HG03159 (cell line): ENCODE measurements around the gene CCL13.
A peak's percentile ranks its signal among the peaks of the same experiment; 100 is the strongest.

Experiments
- ATAC-seq: cut with Tn5 transposase; IDR thresholded peaks from one replicate; pipeline ENCODE4 v1.9.1; 2021; ENCODE audit warnings: mild to moderate bottlenecking, moderate library complexity; ENCODE audit not compliant: unreplicated experiment

CCL13 gene

DNA sequence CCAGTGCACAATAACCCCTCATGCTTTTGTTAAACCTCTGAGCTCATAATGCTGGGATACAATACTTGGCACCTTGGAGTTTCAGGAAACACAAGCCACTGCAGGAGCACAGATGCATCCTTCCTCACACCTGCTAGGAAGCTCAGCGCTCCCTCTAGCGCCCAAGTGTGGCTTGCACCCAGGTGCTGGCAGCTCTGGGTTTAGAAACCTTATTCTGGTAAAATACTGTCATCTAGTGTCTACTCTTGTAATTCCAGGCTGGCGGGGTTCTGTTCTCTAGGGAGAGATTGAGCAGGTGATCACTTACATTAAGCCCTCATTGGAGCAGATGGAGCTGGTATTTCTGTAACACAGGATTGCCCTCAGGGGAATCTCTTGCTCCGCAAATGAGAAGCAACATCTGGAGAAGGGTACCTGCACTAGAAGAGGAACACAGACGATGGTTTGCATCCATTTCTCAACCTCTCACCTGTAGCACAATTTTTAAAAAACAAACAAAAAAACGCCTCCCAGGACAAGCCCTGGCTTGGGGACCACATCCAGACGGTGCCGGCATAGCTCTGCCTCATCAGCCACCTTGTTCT, 5.3 kb downstream of the CCL13 start:
- no peak for ATAC-seq

DNA sequence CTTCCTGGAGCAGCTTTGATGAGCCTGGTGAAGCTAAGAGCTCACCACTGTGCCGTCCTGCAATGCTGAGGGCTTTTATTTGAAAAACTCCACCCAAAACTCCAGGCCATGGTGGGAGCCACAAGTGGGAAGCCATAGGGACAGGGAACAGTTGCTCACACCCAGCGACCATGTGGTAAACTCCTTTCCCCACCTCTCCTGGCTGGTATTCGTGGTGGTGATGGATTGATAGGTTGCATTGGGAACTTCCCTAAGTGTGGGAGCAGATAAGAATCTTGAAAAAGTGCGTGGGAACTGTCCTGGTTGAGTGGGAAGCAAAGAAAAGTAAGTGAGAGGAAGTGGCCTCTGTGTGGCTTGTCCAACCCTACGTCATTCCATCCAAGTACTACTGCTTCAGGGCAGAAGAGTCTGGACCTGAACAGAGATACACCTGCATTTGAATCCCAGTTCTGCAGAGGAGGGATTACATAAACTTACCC, 6.9 kb downstream of the CCL13 start, which contains the start of gene CCL1:
TSS of gene CCL1 (minus strand) at position 51 of the 479 bp plus-strand sequence. CDS start 72 bp downstream, outside the sequence.
- ATAC-seq: no peak

DNA sequence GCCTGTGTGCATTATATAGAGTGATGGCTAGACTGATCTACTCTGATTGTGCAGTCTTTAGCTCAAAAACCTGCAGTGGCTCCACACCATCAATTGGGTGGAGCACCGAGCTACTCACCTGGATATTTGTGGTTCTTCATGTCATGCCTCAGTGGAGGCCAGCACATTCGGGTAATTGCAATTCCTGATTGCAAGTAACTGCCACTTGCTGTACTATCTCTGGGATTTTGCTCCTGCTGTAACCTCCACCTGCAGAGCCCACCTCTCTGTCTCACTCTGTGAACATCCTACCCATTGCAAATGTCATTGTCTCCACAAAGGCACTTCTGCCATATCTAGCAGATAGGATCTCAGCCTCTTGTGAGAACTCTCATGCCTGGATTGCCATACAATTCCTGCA, 8.5 kb downstream of the CCL13 start:
- ATAC-seq: no peak

DNA sequence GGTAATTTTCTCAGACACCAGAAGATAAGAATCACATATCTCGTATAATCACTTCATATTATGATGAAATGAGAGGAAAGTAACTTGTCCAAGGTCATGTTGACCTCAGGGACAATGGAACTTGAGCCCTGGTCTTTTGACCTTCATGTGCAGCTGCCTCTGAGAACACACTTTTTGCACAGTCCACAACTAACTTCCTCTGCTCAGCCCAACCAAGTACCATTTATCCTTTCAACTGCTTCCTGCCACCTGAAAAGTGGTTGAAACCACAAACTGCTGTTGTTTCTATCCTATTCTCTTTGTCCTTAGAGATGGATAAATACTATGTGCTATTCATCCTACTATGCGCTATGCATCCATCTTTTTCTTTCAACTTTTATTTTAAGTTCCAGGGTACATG, 9.1 kb downstream of the CCL13 start:
- ATAC-seq: no peak

DNA sequence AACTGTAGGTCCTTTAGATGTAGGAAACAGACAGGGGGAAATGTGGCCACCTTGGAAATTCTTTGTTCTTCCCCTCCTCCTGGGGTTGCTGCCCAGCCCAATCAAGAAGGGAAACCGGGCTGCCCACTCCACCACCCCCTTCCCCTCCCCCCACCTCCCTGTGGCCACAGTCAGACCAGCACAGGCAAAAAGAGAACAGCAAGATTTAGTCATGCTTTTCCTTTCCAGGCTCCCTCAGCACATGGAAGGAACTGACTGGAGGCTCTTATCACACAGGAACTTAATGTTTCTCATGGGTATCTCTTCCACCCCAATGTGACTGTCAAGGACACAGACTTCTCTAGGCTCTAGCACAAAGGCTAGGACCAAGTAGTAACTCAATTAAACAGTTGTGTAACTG, 9.7 kb downstream of the CCL13 start:
- no peak for ATAC-seq

DNA sequence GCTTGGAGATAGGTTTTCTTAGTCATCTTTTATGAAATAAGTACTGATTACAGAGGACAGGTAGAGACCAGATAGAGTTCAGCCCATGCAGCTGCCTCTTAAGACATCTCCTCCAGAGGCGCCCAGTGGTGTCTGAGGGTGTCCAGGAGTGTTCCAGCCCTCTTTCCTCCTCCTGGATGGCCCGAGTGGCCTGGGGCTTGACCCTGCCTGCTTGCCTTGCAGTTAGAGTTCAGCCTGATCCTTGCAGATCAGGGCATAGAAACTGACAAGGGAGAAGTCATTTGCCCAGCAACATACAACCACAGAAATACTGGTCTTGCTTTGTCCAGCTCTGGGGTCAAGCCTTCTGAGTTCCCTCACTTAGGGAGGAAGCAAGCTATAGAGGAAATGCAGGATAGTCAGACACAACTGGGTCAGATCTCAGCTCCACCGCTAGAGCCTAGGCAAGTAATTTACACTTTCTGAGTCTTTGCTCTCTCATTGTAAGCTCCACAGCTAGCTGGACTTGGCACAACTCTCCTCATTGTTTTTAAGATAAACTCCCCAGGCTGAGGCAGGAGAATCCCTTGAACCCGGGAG, 10.3 kb downstream of the CCL13 start:
- ATAC-seq: no peak

DNA sequence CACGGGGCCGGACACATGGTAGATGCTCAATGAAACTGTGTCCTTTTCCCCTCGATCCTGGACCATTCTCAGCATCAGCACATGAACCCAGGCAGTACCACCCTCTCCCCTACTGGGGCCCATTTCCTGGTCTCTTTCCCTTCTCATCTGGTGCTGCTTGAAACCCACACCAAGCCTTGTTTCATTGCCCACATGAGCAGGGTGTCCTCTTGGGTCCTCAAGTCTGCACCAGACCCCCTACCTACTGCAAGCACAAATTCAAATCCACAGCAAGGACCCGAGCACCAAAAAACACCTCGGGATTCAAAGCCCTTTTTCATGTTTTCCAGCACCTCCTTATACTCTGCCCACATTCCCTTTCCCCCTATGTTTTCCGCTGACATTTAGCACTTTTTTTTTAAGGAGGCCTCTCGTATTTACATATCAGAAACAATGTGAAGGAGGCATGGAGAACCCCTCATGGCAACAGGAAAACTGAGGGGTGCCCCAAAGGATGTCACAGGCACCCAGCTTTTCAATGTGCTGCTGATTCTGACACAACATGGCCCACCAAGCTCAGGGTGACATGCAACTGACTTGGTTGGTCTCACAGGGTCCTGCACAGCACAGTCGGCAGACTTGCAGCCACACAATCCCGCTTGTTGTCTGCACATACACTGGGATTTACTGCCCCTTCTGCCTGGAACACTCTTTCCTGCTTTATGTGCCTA, 11.4 kb downstream of the CCL13 start:
- ATAC-seq: no peak

DNA sequence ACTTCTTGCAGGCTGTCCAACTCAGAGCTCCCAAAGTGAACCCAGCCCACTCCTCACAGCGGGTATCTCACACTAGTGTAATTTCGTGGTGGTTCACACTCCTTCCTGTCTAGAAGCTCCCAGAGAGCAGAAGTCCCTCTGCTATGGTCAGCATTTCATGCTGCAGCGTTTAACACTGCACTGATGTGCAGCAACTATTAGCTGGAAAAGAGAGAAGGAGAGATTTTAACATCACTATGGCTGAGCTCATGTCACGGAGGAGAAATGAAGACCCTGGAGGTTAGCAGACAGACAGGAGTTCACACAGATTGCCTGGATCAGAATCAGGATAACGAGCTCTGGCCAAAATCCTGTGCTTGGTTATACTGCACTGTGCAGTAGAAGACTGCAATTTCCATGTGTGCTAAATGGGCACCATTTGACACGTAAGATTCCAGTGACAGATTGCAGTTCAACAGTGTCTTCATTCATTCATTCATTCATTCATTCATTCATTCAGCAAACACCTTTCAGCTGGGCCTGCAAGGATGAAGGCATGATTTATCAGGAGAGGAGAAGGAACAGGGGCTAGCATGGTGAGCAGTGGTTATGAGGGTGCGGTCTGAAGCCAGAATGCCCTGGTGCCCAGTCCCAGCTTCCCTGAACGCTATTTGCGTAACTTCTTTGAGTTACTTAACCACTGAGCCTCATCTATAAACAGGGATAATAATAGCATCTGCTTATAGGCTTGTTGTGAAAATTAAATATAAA, 12.1 kb downstream of the CCL13 start:
- no peak for ATAC-seq

DNA sequence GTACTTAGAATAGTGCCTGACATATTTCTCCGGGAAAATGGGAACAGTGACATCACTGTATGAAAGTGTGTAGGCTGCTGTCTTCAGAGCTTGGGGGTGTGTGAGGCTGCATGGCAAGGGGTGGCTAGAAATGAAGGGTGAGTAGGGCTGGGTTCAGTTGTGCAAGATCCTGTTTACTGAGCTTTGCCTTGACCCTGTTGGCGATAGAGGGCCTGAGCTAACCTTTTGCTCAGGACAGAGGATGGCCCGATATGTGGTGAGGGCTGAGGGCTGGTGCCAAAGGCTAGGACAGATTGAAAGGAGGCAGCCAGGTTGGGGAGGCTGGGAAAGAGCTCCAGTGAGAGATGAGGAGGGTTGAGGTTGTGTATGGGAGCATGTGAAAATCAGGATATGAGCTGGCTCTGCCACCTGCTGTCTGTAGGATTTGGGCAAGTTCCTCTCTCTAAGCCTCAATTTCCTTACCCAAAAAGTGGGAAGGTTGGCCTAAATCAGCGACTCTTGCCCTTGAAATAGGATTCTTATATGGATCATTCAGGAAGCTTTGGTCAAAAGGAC, 12.7 kb downstream of the CCL13 start:
- ATAC-seq: no peak

DNA sequence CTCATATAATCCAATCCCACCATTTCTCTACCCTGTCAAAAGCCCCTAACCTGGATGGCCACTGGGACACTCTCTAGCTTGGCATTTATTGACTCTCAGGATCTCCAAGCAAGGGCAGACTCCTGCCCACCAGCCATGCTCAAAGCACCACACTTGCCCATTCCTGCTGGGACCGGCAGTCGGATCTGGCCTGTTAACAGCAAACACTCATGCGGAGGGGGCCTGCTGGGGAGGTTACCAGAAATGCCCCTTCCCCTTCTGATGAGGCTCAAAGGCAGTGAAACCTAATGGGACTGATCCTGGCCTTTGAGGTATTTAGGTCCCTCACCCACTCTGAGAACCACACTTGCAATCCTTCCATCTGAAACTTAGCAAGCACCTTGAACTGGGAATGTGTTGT, 13.3 kb downstream of the CCL13 start:
- no peak for ATAC-seq

DNA sequence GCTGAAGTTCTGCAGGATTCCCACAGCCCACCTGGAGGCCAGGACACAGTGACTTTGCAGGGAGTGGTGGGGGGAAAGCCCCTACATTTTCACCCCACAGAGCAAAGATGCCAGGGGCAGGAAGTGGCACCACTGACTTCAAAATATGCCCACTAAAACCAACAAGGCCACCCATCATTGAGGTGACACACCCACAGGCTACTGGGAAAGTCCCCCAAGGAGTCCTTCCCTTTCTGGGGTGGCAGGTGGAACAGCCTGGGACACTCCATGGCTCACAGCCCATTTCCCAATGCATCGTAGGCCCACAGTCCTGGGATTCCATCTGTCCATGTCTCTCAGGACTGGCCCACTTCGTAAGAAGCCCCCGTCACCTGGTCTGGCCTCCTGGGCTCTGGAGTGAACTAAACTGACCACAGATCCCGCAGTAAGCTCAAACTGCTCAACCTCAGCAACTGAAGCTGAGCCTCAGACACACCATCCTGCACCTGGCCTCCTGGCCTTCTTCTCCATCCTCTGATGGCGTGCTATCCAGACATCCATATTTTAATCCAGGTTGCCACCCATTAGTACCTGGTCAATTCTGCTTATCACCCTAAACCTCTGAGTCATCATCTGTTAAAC, 14.2 kb downstream of the CCL13 start:
- ATAC-seq: no peak

DNA sequence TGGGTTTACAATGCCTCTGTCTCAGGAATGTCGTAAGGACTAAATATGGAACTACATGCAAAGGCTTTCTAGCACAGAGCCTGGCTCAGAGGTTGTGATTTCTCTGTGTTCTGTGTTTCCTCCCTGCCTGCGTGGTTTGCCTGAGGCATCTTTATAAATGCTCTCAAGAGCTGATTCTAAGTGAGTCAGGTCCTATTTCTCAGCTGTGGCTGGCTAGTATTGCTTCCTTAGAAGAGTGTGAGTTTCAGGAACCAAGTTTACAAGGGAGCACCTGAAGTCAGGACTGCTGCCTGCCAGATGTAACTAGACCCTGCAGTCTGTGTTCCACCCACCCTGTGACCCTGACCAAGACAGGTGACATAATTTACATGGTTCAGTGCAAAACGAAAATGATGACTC, 14.7 kb downstream of the CCL13 start:
- no peak for ATAC-seq

DNA sequence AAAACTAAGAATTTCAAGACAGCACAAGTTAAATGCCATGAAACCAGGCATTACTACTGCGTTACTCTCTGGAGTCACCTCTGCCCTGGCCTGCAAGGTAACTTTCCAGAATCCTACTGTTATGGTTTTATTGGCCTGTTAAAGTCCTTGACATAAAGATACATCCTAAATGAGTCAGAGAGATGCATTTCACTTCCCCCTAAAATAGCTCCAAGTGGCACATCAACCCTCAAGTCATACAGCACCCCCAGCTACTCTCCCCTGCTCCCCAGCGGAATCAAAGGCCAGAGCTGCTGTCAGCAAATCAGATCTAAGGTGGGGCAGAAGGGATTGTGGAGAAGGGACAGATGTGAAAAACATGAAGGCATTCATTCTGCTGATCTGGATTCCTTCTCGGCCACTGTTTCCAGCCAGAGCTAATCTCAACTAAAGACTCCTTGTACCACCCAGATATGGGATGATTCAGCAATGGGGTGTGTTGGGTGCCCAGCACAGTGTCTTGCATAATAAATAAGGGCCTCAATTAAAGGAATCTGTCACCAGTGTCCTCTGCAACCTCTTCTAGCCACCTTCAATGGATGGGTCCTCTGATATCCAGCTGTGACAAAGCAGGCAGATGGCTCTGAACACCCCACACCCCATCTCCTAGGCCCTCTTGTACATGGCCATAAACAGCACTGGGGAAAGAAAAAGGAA, 15.3 kb downstream of the CCL13 start:
- no peak for ATAC-seq

DNA sequence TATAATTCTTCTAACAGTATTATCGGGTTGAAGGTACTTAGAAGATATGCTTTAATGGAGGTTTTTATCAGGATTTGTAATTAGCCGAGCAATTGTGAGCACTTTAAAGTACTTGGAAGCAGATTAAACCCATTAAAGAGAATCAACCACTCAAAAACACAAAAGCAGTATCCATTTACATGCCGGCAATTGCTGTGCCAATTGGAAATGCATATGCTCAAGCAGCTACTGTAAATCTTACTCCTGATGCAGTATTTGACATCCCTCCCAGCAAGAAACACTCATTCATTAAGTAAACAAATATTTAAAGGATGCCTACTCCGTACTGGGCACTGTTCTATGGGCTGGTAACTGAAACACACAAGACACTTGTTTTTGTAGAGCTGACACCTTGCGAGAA, 18.2 kb downstream of the CCL13 start:
- no peak for ATAC-seq

DNA sequence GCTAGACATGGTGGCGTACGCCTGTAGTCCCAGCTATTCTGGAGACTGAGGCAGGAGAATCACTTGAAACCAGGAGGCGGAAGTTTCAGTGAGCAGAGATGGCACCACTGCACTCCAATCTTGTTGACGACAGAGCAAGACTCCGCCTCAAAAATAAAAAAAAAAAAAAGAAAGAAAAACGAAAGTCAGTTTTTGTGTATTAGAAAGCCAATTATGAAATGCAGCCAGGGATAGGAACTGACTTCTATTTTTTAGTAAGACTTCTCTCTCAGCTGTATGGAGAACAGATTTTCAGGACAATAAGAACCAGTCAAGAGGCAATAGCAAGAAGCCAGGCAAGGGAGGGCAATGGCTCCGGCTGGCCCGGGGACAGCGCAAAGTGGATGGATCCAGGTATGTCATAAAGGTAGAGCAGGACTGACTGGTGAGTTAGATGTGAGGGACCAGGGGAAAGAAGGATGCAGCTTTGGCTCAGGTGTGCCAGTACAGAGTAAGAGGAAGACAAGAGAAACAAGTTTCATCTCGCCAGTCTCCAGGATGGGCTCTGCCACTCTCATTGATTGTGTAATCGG, 19.2 kb downstream of the CCL13 start:
- no peak for ATAC-seq

DNA sequence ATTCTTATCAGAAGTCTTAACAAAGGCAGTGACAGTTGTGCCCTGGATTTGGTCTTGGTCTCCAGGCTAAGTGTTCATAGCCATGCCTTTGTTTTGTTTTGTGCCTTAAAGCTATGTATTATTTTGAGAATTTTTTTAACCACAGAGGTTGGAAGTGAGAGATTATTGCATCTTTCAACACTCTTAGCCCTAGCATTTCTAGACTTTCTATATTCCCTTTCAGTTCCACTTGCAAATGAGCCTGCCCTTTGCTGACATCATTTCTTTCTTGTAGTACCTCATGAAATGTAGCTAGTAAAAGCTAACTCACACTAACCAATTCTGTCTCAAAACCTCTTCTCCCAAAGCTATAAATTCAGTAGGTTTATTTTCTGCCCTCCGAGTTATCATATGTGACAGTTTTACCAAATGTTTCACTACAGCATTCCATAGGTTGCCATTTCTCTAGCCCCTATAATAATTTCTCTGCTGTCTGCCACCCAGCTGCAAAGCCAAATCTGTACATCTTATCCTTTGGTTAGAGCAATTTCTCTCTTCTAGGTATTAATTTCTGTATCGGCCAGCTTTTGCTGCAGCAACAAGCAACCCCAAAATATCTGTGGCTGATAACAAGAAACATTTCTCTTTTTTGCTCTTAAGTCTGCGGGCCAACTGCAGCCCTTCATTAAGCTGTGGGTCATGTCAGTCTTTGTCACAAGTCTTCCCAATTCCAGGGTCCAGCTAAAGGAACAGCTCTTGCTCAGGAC, 21.0 kb downstream of the CCL13 start:
- no peak for ATAC-seq

DNA sequence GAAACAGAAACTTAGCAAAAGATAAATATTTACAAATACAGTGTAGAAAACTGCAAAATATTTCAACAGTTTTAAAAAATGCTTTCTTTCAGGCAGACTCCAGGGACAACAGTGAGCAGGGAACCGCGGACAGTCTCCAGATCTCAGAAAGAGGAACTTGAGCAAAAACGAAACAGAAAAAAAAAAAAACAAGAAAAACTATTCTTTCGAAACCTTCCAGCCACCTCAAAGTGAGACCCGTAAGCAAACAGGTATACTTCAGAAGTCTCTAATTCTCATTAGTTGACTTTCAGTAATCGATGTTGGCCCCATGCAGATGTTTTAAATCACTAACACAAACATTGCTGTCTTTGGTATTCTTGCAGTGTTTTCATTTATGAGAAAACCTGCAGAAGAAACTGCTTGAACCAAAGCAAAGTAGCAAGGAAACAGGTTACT, 22.4 kb downstream of the CCL13 start:
- ATAC-seq: peak; percentile 86

DNA sequence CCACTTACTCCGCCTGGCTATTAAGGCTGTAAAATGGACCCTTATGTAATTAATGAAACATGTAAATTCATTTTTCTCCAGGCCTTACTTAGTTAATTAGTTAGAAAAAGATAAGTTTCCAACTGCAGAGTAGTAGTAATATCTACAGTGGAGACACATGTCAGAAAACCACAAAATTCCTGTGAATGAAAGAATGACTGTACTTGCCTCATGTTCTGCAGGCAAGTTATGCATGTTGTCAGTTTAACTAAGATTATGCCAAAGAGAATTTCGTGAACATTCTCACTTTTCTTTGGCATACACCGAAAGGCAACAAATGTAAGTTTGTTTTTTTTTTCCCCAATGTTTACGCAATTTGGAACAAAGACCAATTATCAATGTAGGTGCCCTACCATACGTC, 23.6 kb downstream of the CCL13 start:
- ATAC-seq: no peak

DNA sequence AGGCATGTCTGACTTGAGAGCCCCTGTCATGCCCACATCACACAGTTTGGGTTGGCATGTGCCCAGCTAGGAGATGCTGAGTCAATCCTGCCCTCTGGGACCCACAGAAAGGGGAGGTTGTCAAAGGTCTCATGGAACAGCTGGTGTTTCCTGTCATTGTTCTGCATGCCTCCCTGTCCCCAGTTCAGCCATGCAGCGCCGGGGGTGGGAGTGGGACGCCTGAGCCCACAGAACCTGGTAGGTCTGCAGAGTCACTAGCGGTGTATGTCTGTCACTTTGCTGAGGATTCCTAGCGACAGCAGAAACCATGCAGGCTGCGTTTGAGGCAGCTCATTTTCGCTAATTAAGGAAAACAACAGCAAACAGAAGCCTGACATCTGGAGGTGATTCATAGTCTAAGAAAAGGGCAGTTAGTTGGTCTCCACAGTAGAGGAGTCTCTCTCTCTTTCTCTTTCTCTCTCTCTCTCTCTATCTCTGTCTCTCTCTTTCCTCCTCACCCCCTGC, 26.4 kb downstream of the CCL13 start:
- ATAC-seq: no peak
